K562 (cell line): ENCODE data around the gene GABRE. TPM values are rescaled to one million over a fixed set of nuclear protein-coding genes. Genes with fewer than 3 reads are reported as not detected.

ENCODE experiments used
- ATAC-seq: fragments of 200-7000 bp; cut with Tn5 transposase; 3 replicates; pipeline ENCODE4 v1.9.1; 2020; ENCODE audit warnings: moderate library complexity
- BruUV-seq: library from RNA; stranded (reverse); fragments of 400-500 nt; replicated peaks from 2 replicates; lab custom pipeline; 2021; lab: Mats Ljungman, UMichigan
- CTCF ChIA-PET: fragments of 300-600 bp; formaldehyde crosslinking; extraction: SDS; loops from one replicate; lab custom pipeline; 2021; ENCODE audit warnings: low intra/inter-chr PET ratio; lab: Yijun Ruan, JAX
- POLR2A ChIA-PET: fragments of 300-600, 350-650 bp; sonication (Branson Sonifier 250); formaldehyde crosslinking; extraction: SDS; loops from one replicate; lab custom pipeline; 2021; ENCODE audit warnings: antibody characterized with exemption, inconsistent platforms; lab: Yijun Ruan, JAX
- DNase-seq, 4 experiments: peaks; one replicate each; pipeline versions ENCODE4 v3.0.0 to v3.0.0-alpha.2; 2011 to 2018; ENCODE audit warnings: low spot score in 3 of 4, mixed read lengths in 3 of 4; ENCODE audit errors: extremely low read depth in 1 of 4
- FAIRE-seq: peaks from 2 replicates; lab custom pipeline; 2011; peaks lifted over from hg19 to GRCh38; lab: Jason Lieb, UNC
- H2AFZ ChIP-seq: 2 replicates; pipeline ENCODE4 v1.6.0; 2011; ENCODE audit warnings: low read depth, low read length, control low read depth, inconsistent platforms
- H3K27ac ChIP-seq: fragments of 200-600 bp; 3 replicates; pipeline ENCODE4 v1.8.0; 2011; ENCODE audit warnings: low read depth, mild to moderate bottlenecking, control low read depth, inconsistent platforms, low read length, moderate library complexity, mixed read lengths; ENCODE audit errors: extremely low read depth
- H3K27me3 ChIP-seq, 2 experiments: fragments of 300-600 bp in 1 of 2; 2 replicates in 1 of 2; 3 replicates in 1 of 2; pipeline versions ENCODE4 v1.6.0 to v1.8.0; 2011; ENCODE audit warnings: inconsistent platforms in 2 of 2, low read length in 2 of 2, mild to moderate bottlenecking in 1 of 2, mixed read lengths in 1 of 2, moderate library complexity in 1 of 2; ENCODE audit not compliant: control insufficient read depth in 2 of 2, insufficient read depth in 2 of 2
- H3K36me3 ChIP-seq: fragments of 300-600 bp; 3 replicates; pipeline ENCODE4 v1.8.0; 2011; ENCODE audit warnings: mild to moderate bottlenecking, low read length, inconsistent platforms; ENCODE audit not compliant: control insufficient read depth, insufficient read depth
- H3K4me1 ChIP-seq, 2 experiments: fragments of 200-600 bp in 1 of 2; replicated peaks in 1 of 2; 2 replicates in 1 of 2; 3 replicates in 1 of 2; pipeline versions ENCODE4 v1.5.1 to v1.8.0; 2011; ENCODE audit warnings: inconsistent platforms in 2 of 2, low read length in 2 of 2, mild to moderate bottlenecking in 1 of 2, mixed read lengths in 1 of 2, moderate library complexity in 1 of 2; ENCODE audit not compliant: control insufficient read depth in 2 of 2, insufficient read depth in 2 of 2
- H3K4me2 ChIP-seq: 2 replicates; pipeline ENCODE4 v1.6.1; 2011; ENCODE audit warnings: low read length, control low read depth, inconsistent platforms, mixed read lengths; ENCODE audit not compliant: insufficient read depth
- H3K4me3 ChIP-seq: fragments of 200-600 bp; sonication (generic), shearing (Covaris generic); 2 replicates; pipeline ENCODE4 v1.5.1; 2016; ENCODE audit warnings: control low read depth, inconsistent platforms
- H3K79me2 ChIP-seq: fragments of 200-600 bp; 3 replicates; pipeline ENCODE4 v1.8.0; 2011; ENCODE audit warnings: low read length, inconsistent platforms; ENCODE audit not compliant: control insufficient read depth, insufficient read depth
- H3K9ac ChIP-seq, 2 experiments: 2 replicates each; pipeline versions ENCODE4 v1.6.0 to v1.6.1; 2011; ENCODE audit warnings: low read depth in 2 of 2, low read length in 2 of 2, control low read depth in 1 of 2, inconsistent platforms in 1 of 2, mild to moderate bottlenecking in 1 of 2, mixed read lengths in 1 of 2; ENCODE audit not compliant: insufficient read depth in 1 of 2
- H3K9me1 ChIP-seq: one replicate; pipeline ENCODE4 v1.6.0; 2011; ENCODE audit warnings: inconsistent platforms, mild to moderate bottlenecking, low read length, moderate library complexity; ENCODE audit not compliant: control insufficient read depth, insufficient read depth
- H3K9me3 ChIP-seq: replicated peaks from 2 replicates; pipeline ENCODE4 v1.5.1; 2011; ENCODE audit warnings: low read depth, low read length, inconsistent platforms; ENCODE audit not compliant: control insufficient read depth, insufficient read depth
- H4K20me1 ChIP-seq: replicated peaks from 2 replicates; pipeline ENCODE4 v1.6.1; 2011; ENCODE audit warnings: low read length, inconsistent platforms, mixed read lengths; ENCODE audit not compliant: control insufficient read depth, insufficient read depth
- BCL6 ChIP-seq: fragments of 250-450 bp; sonication (Bioruptor Pico); IDR thresholded peaks from 2 replicates; pipeline ENCODE4 v1.4.0; 2020
- BMI1 ChIP-seq: fragments of 150-350 bp; IDR thresholded peaks from 2 replicates; pipeline ENCODE4 v1.6.1; 2014; ENCODE audit warnings: low read length
- CBFA2T3 ChIP-seq: fragments of 450-650 bp; IDR thresholded peaks from 2 replicates; pipeline ENCODE4 v1.6.1; 2017
- ESRRA ChIP-seq: fragments of 450-650 bp; IDR thresholded peaks from 2 replicates; pipeline ENCODE4 v1.6.1; 2014; ENCODE audit warnings: low read depth, mild to moderate bottlenecking, moderate library complexity, borderline replicate concordance
- FOS ChIP-seq: IDR thresholded peaks from 3 replicates; pipeline ENCODE4 v1.6.1; 2011; ENCODE audit not compliant: insufficient read length; ENCODE audit errors: extremely low read depth
- GTF3C2 ChIP-seq: IDR thresholded peaks from 3 replicates; pipeline ENCODE4 v1.6.1; 2011; ENCODE audit warnings: borderline replicate concordance, mild to moderate bottlenecking, moderate library complexity; ENCODE audit not compliant: insufficient read length; ENCODE audit errors: extremely low read depth
- LEF1 ChIP-seq: fragments of 450-650 bp; IDR thresholded peaks from 2 replicates; pipeline ENCODE4 v1.6.1; 2016; ENCODE audit warnings: mild to moderate bottlenecking
- NFIC ChIP-seq: fragments of 450-650 bp; IDR thresholded peaks from 2 replicates; pipeline ENCODE4 v1.6.1; 2017; ENCODE audit warnings: mild to moderate bottlenecking, inconsistent platforms
- PPARD ChIP-seq: fragments of 250-450 bp; sonication (Bioruptor Pico); IDR thresholded peaks from 2 replicates; pipeline ENCODE4 v1.8.0; 2022; ENCODE audit warnings: inconsistent platforms, mild to moderate bottlenecking, moderate library complexity
- RBFOX2 ChIP-seq: fragments of 200-400 bp; formaldehyde crosslinking; IDR thresholded peaks from 2 replicates; pipeline ENCODE4 v1.6.1; 2017; ENCODE audit warnings: low read depth, mild to moderate bottlenecking, low read length, moderate library complexity
- RBM25 ChIP-seq: fragments of 200-400 bp; formaldehyde crosslinking; IDR thresholded peaks from 2 replicates; pipeline ENCODE4 v1.6.1; 2018; ENCODE audit warnings: low read length, low read depth, moderate library complexity; ENCODE audit not compliant: severe bottlenecking
- U2AF1 ChIP-seq: fragments of 200-400 bp; formaldehyde crosslinking; optimal IDR thresholded peaks from 2 replicates; pipeline ENCODE3; 2017; ENCODE audit warnings: mild to moderate bottlenecking, low read depth, low read length, moderate library complexity
- XRCC5 ChIP-seq: fragments of 200-400 bp; formaldehyde crosslinking; IDR thresholded peaks from 2 replicates; pipeline ENCODE4 v1.6.1; 2017; ENCODE audit warnings: low read depth, mild to moderate bottlenecking, low read length
- ZNF212 ChIP-seq: fragments of 450-650 bp; formaldehyde crosslinking; IDR thresholded peaks from 2 replicates; pipeline ENCODE4 v1.4.0; 2020; ENCODE audit warnings: mild to moderate bottlenecking
- ZNF511 ChIP-seq: sonication (generic); formaldehyde crosslinking; IDR thresholded peaks from 2 replicates; pipeline ENCODE4 v1.8.0; 2022; ENCODE audit warnings: mild to moderate bottlenecking, missing genetic modification reagents
- WGBS: fragments of 100-300 bp; shearing (Covaris generic); methylation state at CpG from one replicate; pipeline ENCODE4 v1.1.6; 2016; ENCODE audit warnings: low coverage, mixed read lengths; ENCODE audit not compliant: insufficient coverage; ENCODE audit errors: missing lambda C conversion rate; 5-methylcytosine and 5-hydroxymethylcytosine counted together
- in situ Hi-C: fragments of 300-500 bp; cut with MboI; formaldehyde crosslinking; loops from 4 replicates; pipeline ENCODE4 v1.15.0; 2018; ENCODE audit warnings: inconsistent platforms, mixed read lengths
- intact Hi-C: fragments of 100-400 bp; cut with micrococcal nuclease; formaldehyde crosslinking; loops from 2 replicates; pipeline ENCODE4 v1.14.2; 2022
- polyA plus RNA-seq, 8 experiments: library from polyadenylated mRNA; depleted of rRNA in 4 of 8; stranded (reverse) in 5 of 8; unstranded in 3 of 8; fragments of >200 nt; fragmentation: Nextera tagmentation in 2 of 8; fragmentation: Illumina TruSeq in 1 of 8; extraction: Ambion mirVana in 2 of 8; extraction: Trizol in 1 of 8; gene quantifications; 2 replicates each; pipeline versions ENCODE4 v1.2.1 to v1.2.3, GENCODE V29; 2011 to 2014; ENCODE audit warnings: inconsistent platforms in 1 of 8, missing spikeins in 1 of 8
- total RNA-seq, 7 experiments: library from RNA; depleted of rRNA in 6 of 7; stranded (reverse); fragments of >200 nt in 6 of 7; fragmentation: Illumina TruSeq in 2 of 7; extraction: Trizol in 2 of 7; gene quantifications; 2 replicates each; pipeline versions ENCODE4 v1.2.1 to v1.2.3, GENCODE V29; 2011 to 2021; ENCODE audit warnings: low replicate concordance in 1 of 7

The GABRE gene
- total and polyA plus RNA-seq, 9 of the 15 experiments (the other 6 are each of a cell fraction or from before 2014, with no cell fraction given), result 23.1 to 456 (median 148) TPM

DNA sequence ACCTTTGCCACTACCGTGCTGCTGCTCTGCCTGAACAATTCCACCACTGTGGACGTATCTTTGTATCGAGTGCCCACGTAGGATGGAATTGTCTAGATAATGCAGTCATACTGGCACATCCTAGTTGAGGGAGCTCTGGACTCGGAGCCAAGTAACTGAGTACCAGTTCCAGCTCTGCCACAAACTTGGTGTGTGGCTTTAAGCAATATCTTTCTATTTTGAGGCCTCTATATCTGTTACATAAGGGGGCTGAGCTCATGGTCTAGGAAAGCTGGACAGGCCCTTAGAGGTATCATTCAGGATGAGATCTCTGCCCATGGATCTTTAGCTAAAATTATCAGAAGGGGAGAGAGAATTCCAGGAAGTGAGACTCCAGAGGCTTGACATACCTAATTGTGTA is 12.4 kb downstream of the GABRE start:
- no peaks in the 10 kb centered on the region for H3K79me2 ChIP-seq
- no peak overlapping the region for H2AFZ ChIP-seq
- H3K4me3 ChIP-seq, result no peak overlapping the region
- H3K27ac ChIP-seq, result no peak overlapping the region
- no peaks in the 10 kb centered on the region for H3K9me3 ChIP-seq
- no TSS peak for BruUV-seq
- H4K20me1 ChIP-seq, result no peaks in the 10 kb centered on the region; the same call in 1 of the 2 replicates
- ChIA-PET POLR2A (interaction anchor here (0.6 to 1.4 kb wide), 3 partner anchors 13 to 218 kb away, joined by 3 to 4 read pairs (median 3); partner anchors contain the start of gene GABRE), CTCF (no interaction called here)
- ATAC-seq (no peak), DNase-seq (no peak), FAIRE-seq (no peak)
- H3K4me2 ChIP-seq, result no peak overlapping the region
- no peaks in the 10 kb centered on the region; a peak in 1 of 5 replicates for H3K4me1 ChIP-seq
- H3K36me3 ChIP-seq, result peaks cover 78% of the 10 kb centered on the region
- intact Hi-C loops (no loop called here), in situ Hi-C loops (no loop called here)
- H3K9ac ChIP-seq, result no peak overlapping the region
- no peaks in the 10 kb centered on the region for H3K9me1 ChIP-seq
- no peaks in the 10 kb centered on the region for H3K27me3 ChIP-seq
- 100% methylated on average over 4 of the region's 5 CpGs for WGBS
- no peak for TF ChIP-seq U2AF1
- no peak for TF ChIP-seq FOS
- no peak for TF ChIP-seq LEF1
- TF ChIP-seq RBM25, result no peak
- TF ChIP-seq RBFOX2, result no peak
- TF ChIP-seq NFIC, result no peak

- Histone ChIP-seq H2AFZ (no peak overlapping the region), H3K27me3 (no peaks in the 10 kb centered on the region), H3K9ac (no peak overlapping the region), H3K9me3 (no peaks in the 10 kb centered on the region), H3K4me2 (no peak overlapping the region), H3K27ac (no peak overlapping the region), H3K79me2 (no peaks in the 10 kb centered on the region), H4K20me1 (no peaks in the 10 kb centered on the region; the same call in 1 of the 2 replicates), H3K4me1 (no peaks in the 10 kb centered on the region; a peak in 1 of 5 replicates), H3K9me1 (no peaks in the 10 kb centered on the region), H3K4me3 (no peak overlapping the region), H3K36me3 (peaks cover 100% of the 10 kb centered on the region)
- in situ Hi-C loops (no loop called here), intact Hi-C loops (no loop called here)
- no TSS peak for BruUV-seq
- FAIRE-seq (no peak), ATAC-seq (no peak), DNase-seq (no peak)
- CTCF ChIA-PET, result no interaction called here
- POLR2A ChIA-PET, result interaction anchor here (0.9 to 1.9 kb wide), 3 partner anchors 15 to 28 kb away, joined by 3 to 5 read pairs (median 3); no protein-coding TSS in a partner anchor
- 88% methylated on average over 3 of the region's 4 CpGs for WGBS
- TF ChIP-seq ZNF212 (CRISPR knock-in tag) (no peak), CBFA2T3 (no peak), GTF3C2 (no peak), BMI1 (no peak), ESRRA (no peak), ZNF511 (CRISPR knock-in tag) (no peak), XRCC5 (no peak), BCL6 (CRISPR knock-in tag) (no peak), PPARD (no peak)
Measured at GRCh38 chrX:151958101-151958500, 16.4 kb downstream of the GABRE start.
